Esophagus squamous epithelium (tissue), 4 donors: Measurements from ENCODE around the gene UBE2S.

Experiments used
- POLR2A ChIP-seq, 4 donors: fragments of 450-650 bp; IDR thresholded peaks; one replicate each; pipeline ENCODE4 v1.6.1; 2017; ENCODE audit warnings: antibody characterized with exemption in 4 of 4, mild to moderate bottlenecking in 4 of 4, moderate library complexity in 3 of 4
- TF ChIP-seq, protein P1 (sequence below), 6 experiments: fragments of 450-650 bp in 4 of 6; fragments of 200-600 bp in 2 of 6; sonication (generic) in 2 of 6; IDR thresholded peaks; one replicate each; pipeline ENCODE4 v1.5.1; 2016 to 2019; ENCODE audit warnings: antibody characterized with exemption in 6 of 6, mild to moderate bottlenecking in 4 of 6, moderate library complexity in 4 of 6

- TF ChIP-seq POLR2A (IDR thresholded peaks at IDR 0.05) = no peak
- TF ChIP-seq, protein P1, sequence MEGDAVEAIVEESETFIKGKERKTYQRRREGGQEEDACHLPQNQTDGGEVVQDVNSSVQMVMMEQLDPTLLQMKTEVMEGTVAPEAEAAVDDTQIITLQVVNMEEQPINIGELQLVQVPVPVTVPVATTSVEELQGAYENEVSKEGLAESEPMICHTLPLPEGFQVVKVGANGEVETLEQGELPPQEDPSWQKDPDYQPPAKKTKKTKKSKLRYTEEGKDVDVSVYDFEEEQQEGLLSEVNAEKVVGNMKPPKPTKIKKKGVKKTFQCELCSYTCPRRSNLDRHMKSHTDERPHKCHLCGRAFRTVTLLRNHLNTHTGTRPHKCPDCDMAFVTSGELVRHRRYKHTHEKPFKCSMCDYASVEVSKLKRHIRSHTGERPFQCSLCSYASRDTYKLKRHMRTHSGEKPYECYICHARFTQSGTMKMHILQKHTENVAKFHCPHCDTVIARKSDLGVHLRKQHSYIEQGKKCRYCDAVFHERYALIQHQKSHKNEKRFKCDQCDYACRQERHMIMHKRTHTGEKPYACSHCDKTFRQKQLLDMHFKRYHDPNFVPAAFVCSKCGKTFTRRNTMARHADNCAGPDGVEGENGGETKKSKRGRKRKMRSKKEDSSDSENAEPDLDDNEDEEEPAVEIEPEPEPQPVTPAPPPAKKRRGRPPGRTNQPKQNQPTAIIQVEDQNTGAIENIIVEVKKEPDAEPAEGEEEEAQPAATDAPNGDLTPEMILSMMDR (IDR thresholded peaks at IDR 0.05) = no peak
Observed at GRCh38 chr19:55451163-55451964, 43.8 kb upstream of the UBE2S start.
